RWPE2 (cell line): ENCODE results near the gene SIPA1L3.

Experiments
- ATAC-seq: fragments of 200-7000 bp; cut with Tn5 transposase; 3 replicates; pipeline ENCODE4 v1.9.1; 2021; ENCODE audit warnings: low read depth
- DNase-seq: peaks from one replicate; pipeline ENCODE4 v3.0.0-alpha.2; 2020; ENCODE audit warnings: low spot score
- H3K27ac ChIP-seq: fragments of 450-650 bp; 2 replicates; pipeline ENCODE4 v1.5.1; 2017; ENCODE audit warnings: mild to moderate bottlenecking; ENCODE audit not compliant: poor library complexity, severe bottlenecking
- H3K27me3 ChIP-seq: fragments of 250-450 bp; sonication (Bioruptor Pico); 2 replicates; pipeline ENCODE4 v1.5.1; 2021; ENCODE audit warnings: mild to moderate bottlenecking, moderate library complexity; ENCODE audit not compliant: insufficient read depth, poor library complexity, severe bottlenecking
- H3K36me3 ChIP-seq: fragments of 250-450 bp; sonication (Bioruptor Pico); 2 replicates; pipeline ENCODE4 v1.5.1; 2020; ENCODE audit warnings: low read depth, mild to moderate bottlenecking, moderate library complexity
- H3K4me1 ChIP-seq: fragments of 250-450 bp; sonication (Bioruptor Pico); 2 replicates; pipeline ENCODE4 v1.5.1; 2021; ENCODE audit warnings: mild to moderate bottlenecking, moderate library complexity; ENCODE audit not compliant: insufficient read depth, poor library complexity, severe bottlenecking
- H3K4me3 ChIP-seq: fragments of 250-450 bp; sonication (Bioruptor Pico); 2 replicates; pipeline ENCODE4 v1.5.1; 2021; ENCODE audit warnings: mild to moderate bottlenecking, moderate library complexity; ENCODE audit not compliant: severe bottlenecking
- H3K9me3 ChIP-seq: fragments of 250-450 bp; sonication (Bioruptor Pico); 2 replicates; pipeline ENCODE4 v1.5.1; 2021; ENCODE audit warnings: mild to moderate bottlenecking, moderate library complexity; ENCODE audit not compliant: severe bottlenecking
- CTCF ChIP-seq: fragments of 450-650 bp; IDR thresholded peaks from one replicate; pipeline ENCODE4 v1.5.1; 2017; ENCODE audit warnings: mild to moderate bottlenecking, moderate library complexity; ENCODE audit not compliant: poor library complexity, severe bottlenecking

The SIPA1L3 gene

GRCh38 chr19:38247734-38248268 is 340.8 kb downstream of the SIPA1L3 start:
- TF ChIP-seq CTCF: no peak
- DNase-seq (no peak), ATAC-seq (no peak)
- Histone ChIP-seq H3K27me3 (no peaks in the 10 kb centered on the region), H3K4me1 (peaks cover 10% of the 10 kb centered on the region), H3K36me3 (no peaks in the 10 kb centered on the region), H3K27ac (no peak overlapping the region), H3K4me3 (no peak overlapping the region), H3K9me3 (no peaks in the 10 kb centered on the region)

- no peak for DNase-seq
- TF ChIP-seq CTCF: no peak
- peaks cover 10% of the 10 kb centered on the region for H3K4me1 ChIP-seq
- no peaks in the 10 kb centered on the region for H3K27me3 ChIP-seq
- H3K9me3 ChIP-seq: no peaks in the 10 kb centered on the region
- H3K36me3 ChIP-seq: no peaks in the 10 kb centered on the region
- no peak overlapping the region for H3K27ac ChIP-seq
- no peak overlapping the region for H3K4me3 ChIP-seq
- ATAC-seq: no peak
Measured at GRCh38 chr19:38248421-38248820, 341.4 kb downstream of the SIPA1L3 start.

GRCh38 chr19:38250428-38250820 is 343.4 kb downstream of the SIPA1L3 start:
- H3K9me3 ChIP-seq: no peaks in the 10 kb centered on the region
- DNase-seq (no peak), ATAC-seq (no peak)
- TF ChIP-seq CTCF: no peak
- no peaks in the 10 kb centered on the region for H3K27me3 ChIP-seq
- no peak overlapping the region for H3K27ac ChIP-seq
- peaks cover 10% of the 10 kb centered on the region for H3K4me1 ChIP-seq
- no peak overlapping the region for H3K4me3 ChIP-seq
- H3K36me3 ChIP-seq: no peaks in the 10 kb centered on the region

GRCh38 chr19:38250821-38251563 is 344.0 kb downstream of the SIPA1L3 start:
- TF ChIP-seq CTCF: no peak
- no peaks in the 10 kb centered on the region for H3K9me3 ChIP-seq
- H3K27me3 ChIP-seq: no peaks in the 10 kb centered on the region
- peak overlapping the region; percentile 11 for H3K27ac ChIP-seq
- peaks cover 10% of the 10 kb centered on the region for H3K4me1 ChIP-seq
- DNase-seq (no peak), ATAC-seq (no peak)
- no peaks in the 10 kb centered on the region for H3K36me3 ChIP-seq
- H3K4me3 ChIP-seq: no peak overlapping the region

GRCh38 chr19:38251564-38252051 is 344.6 kb downstream of the SIPA1L3 start:
- no peak overlapping the region for H3K4me3 ChIP-seq
- ATAC-seq: peak; percentile 22; the same call in 2 of the 3 replicates

More at GRCh38 chr19:38251564-38252051, 344.6 kb downstream of the SIPA1L3 start:
- no peak for DNase-seq
- peaks cover 10% of the 10 kb centered on the region for H3K4me1 ChIP-seq
- peak overlapping the region; percentile 11 for H3K27ac ChIP-seq
- no peaks in the 10 kb centered on the region for H3K36me3 ChIP-seq
- no peak for TF ChIP-seq CTCF
- H3K27me3 ChIP-seq: no peaks in the 10 kb centered on the region
- no peaks in the 10 kb centered on the region for H3K9me3 ChIP-seq
